DND-41 (cell line): Measurements from ENCODE around the gene TTC16.

Experiments used
- ATAC-seq: fragments of 200-7000 bp; cut with Tn5 transposase; 3 replicates; pipeline ENCODE4 v1.9.1; 2021; ENCODE audit warnings: low read depth; ENCODE audit not compliant: insufficient read depth
- DNase-seq: peaks from one replicate; pipeline ENCODE4 v3.0.0-alpha.2; 2020
- H2AFZ ChIP-seq: 2 replicates; pipeline ENCODE4 v1.6.0; 2012; ENCODE audit warnings: low read depth, low read length
- H3K27ac ChIP-seq: 2 replicates; pipeline ENCODE4 v1.5.1; 2012; ENCODE audit warnings: low read length, inconsistent platforms
- H3K27me3 ChIP-seq: fragments of 200-600 bp; sonication (generic); 2 replicates; pipeline ENCODE4 v1.6.0; 2012; ENCODE audit warnings: low read length, mild to moderate bottlenecking, inconsistent platforms; ENCODE audit not compliant: insufficient read depth, poor library complexity
- H3K36me3 ChIP-seq: 2 replicates; pipeline ENCODE4 v1.5.1; 2012; ENCODE audit warnings: low read length, inconsistent platforms; ENCODE audit not compliant: insufficient read depth
- H3K4me1 ChIP-seq: 2 replicates; pipeline ENCODE4 v1.5.1; 2012; ENCODE audit warnings: mild to moderate bottlenecking, low read length; ENCODE audit not compliant: insufficient read depth
- H3K4me2 ChIP-seq: 2 replicates; pipeline ENCODE4 v1.6.0; 2012; ENCODE audit warnings: mild to moderate bottlenecking, moderate library complexity, low read length, inconsistent platforms; ENCODE audit not compliant: insufficient read depth
- H3K4me3 ChIP-seq, 2 experiments: fragments of 200-600 bp in 1 of 2; shearing (Covaris generic) in 1 of 2; 2 replicates each; pipeline ENCODE4 v1.5.1; 2012 to 2016; ENCODE audit warnings: inconsistent platforms in 2 of 2, low read length in 2 of 2, mild to moderate bottlenecking in 2 of 2, low read depth in 1 of 2, moderate library complexity in 1 of 2
- H3K79me2 ChIP-seq: 2 replicates; pipeline ENCODE4 v1.6.0; 2012; ENCODE audit warnings: low read length, inconsistent platforms; ENCODE audit not compliant: insufficient read depth
- H3K9ac ChIP-seq: 2 replicates; pipeline ENCODE4 v1.6.0; 2012; ENCODE audit warnings: low read depth, mild to moderate bottlenecking, inconsistent platforms, low read length, moderate library complexity
- H3K9me3 ChIP-seq: 2 replicates; pipeline ENCODE4 v1.5.1; 2012; ENCODE audit warnings: low read length, moderate library complexity, mild to moderate bottlenecking, inconsistent platforms; ENCODE audit not compliant: insufficient read depth, severe bottlenecking
- H4K20me1 ChIP-seq: 2 replicates; pipeline ENCODE4 v1.6.0; 2012; ENCODE audit warnings: low read length; ENCODE audit not compliant: insufficient read depth
- EZH2 ChIP-seq: IDR thresholded peaks from 3 replicates; pipeline ENCODE4 v1.6.1; 2012; ENCODE audit warnings: borderline replicate concordance, low read depth, mild to moderate bottlenecking, moderate library complexity, low read length, inconsistent platforms; ENCODE audit not compliant: severe bottlenecking
- TF ChIP-seq, protein P1 (sequence below): IDR thresholded peaks from 2 replicates; pipeline ENCODE4 v1.5.1; 2012; ENCODE audit warnings: borderline replicate concordance, low read length, moderate library complexity, mild to moderate bottlenecking; ENCODE audit not compliant: poor library complexity, severe bottlenecking; ENCODE audit errors: extremely low read depth

The TTC16 gene

DNA sequence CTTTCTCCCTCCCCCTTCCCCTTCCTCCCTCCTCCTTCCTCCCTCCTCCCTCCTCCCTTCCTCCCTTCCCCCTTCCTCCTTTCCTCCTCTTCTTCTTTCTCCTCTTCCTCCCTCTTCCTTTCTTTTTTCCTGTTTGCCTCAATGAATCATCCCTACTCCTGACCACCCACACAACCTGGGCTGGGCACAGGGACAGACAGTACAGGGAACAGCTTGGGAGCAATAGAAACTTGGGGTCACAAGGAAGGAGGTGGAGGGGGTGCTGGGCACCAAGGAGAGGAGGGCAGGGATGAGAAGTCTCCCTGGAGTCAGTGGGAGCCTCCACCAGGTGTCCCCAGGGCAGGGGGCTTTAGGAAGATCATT lies 5.0 kb downstream of the TTC16 start:
- no peaks in the 10 kb centered on the region for H3K27me3 ChIP-seq
- ATAC-seq, result no peak
- peaks cover 29% of the 10 kb centered on the region for H3K4me1 ChIP-seq
- H3K4me3 ChIP-seq, result no peak overlapping the region
- TF ChIP-seq, protein P1, sequence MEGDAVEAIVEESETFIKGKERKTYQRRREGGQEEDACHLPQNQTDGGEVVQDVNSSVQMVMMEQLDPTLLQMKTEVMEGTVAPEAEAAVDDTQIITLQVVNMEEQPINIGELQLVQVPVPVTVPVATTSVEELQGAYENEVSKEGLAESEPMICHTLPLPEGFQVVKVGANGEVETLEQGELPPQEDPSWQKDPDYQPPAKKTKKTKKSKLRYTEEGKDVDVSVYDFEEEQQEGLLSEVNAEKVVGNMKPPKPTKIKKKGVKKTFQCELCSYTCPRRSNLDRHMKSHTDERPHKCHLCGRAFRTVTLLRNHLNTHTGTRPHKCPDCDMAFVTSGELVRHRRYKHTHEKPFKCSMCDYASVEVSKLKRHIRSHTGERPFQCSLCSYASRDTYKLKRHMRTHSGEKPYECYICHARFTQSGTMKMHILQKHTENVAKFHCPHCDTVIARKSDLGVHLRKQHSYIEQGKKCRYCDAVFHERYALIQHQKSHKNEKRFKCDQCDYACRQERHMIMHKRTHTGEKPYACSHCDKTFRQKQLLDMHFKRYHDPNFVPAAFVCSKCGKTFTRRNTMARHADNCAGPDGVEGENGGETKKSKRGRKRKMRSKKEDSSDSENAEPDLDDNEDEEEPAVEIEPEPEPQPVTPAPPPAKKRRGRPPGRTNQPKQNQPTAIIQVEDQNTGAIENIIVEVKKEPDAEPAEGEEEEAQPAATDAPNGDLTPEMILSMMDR, result no peak
- TF ChIP-seq EZH2, result no peak
- no peak overlapping the region for H3K27ac ChIP-seq
- H3K79me2 ChIP-seq, result no peaks in the 10 kb centered on the region
- H3K9me3 ChIP-seq, result no peaks in the 10 kb centered on the region
- H3K36me3 ChIP-seq, result no peaks in the 10 kb centered on the region
- DNase-seq, result no peak
- no peak overlapping the region for H2AFZ ChIP-seq
- H3K4me2 ChIP-seq, result no peak overlapping the region
- H4K20me1 ChIP-seq, result no peaks in the 10 kb centered on the region
- H3K9ac ChIP-seq, result no peak overlapping the region

DNA sequence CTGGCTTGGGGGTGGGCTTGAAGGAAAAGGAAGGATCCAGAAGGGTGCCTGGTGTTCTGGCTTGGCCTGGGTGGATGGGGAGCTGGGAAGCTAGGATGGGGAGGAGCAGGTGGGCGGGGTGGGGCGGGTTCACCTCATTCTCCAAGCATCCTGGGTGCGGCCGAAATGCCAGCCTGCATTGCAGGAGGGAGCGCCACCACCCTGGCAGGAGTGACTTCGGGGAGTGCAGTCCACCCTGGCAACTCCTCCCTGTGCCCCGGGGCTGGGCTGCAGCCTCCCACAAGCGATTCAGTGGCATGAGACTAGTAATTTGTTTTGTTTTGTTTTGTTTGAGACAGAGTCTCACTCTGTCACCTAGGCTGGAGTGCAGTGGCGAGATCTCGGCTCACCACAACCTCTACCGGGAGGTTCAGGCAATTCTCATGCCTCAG lies 5.5 kb downstream of the TTC16 start:
- Histone ChIP-seq H4K20me1 (no peaks in the 10 kb centered on the region), H2AFZ (no peak overlapping the region), H3K79me2 (no peaks in the 10 kb centered on the region), H3K4me1 (peaks cover 24% of the 10 kb centered on the region), H3K27ac (no peak overlapping the region), H3K36me3 (no peaks in the 10 kb centered on the region), H3K9ac (no peak overlapping the region), H3K4me3 (no peak overlapping the region), H3K4me2 (no peak overlapping the region), H3K9me3 (no peaks in the 10 kb centered on the region), H3K27me3 (no peaks in the 10 kb centered on the region)
- TF ChIP-seq, protein P1, result no peak
- TF ChIP-seq EZH2, result no peak
- ATAC-seq, result no peak
- DNase-seq, result no peak

DNA sequence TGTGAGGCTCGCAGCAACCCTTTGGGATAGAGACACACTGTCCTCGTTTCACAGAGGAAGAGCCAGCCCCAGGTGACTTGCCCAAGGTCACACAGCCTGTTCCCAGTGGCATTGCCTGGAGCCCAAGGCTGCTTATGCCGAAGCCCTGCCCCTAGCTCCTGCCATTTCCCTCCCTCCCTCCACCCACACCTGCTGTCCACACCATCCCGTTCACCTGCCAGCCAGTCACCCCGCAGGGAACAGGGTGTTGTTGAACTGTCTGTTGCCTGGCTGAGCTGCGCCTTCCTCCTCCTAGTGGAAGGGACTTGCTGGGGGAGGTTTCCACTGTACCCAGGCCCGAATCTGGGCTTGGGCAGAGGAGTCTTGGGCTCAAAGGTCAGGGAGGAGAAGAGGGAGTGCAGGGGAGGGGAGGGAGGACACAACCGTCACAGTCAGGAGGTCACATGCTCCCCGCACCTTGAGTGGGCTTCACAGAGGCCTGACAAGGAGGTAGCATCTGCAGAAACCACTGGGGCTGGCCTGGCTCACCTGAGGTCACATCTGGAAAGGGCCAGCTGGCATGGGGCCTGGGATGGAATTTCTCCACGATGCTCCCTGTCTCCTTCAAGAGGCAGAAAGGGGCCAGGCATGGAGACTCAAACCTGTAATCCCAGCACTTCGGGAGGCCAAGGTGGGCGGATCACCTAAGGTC lies 6.3 kb downstream of the TTC16 start:
- no peak overlapping the region for H3K4me2 ChIP-seq
- H3K36me3 ChIP-seq, result no peaks in the 10 kb centered on the region
- H3K79me2 ChIP-seq, result no peaks in the 10 kb centered on the region
- H2AFZ ChIP-seq, result no peak overlapping the region
- no peak for DNase-seq
- no peak for ATAC-seq
- no peaks in the 10 kb centered on the region for H3K9me3 ChIP-seq
- no peak overlapping the region for H3K9ac ChIP-seq
- H3K4me1 ChIP-seq, result peaks cover 22% of the 10 kb centered on the region
- no peaks in the 10 kb centered on the region for H4K20me1 ChIP-seq
- H3K4me3 ChIP-seq, result no peak overlapping the region
- no peak for TF ChIP-seq EZH2
- TF ChIP-seq, protein P1, result no peak
- no peaks in the 10 kb centered on the region for H3K27me3 ChIP-seq
- H3K27ac ChIP-seq, result no peak overlapping the region

DNA sequence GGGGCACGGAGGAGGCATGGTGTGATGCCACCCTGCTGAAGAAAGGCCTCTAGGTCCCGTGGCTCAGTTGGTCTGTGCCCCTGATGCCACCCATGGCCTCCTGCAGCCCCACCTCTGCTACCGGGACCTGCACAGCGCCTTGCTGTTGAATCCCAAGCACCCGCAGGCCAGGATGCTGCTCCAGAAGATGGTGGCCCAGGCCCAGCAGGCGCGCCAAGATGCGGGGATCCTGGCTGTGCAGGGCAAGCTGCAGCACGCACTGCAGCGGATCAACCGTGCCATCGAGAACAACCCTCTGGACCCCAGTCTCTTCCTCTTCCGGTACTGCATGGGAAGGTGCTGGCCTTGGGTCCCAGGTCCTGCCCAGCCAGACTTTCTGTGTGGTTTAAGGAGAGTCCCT lies 7.1 kb downstream of the TTC16 start:
- Histone ChIP-seq H3K9me3 (no peaks in the 10 kb centered on the region), H3K4me3 (no peak overlapping the region), H3K9ac (no peak overlapping the region), H2AFZ (no peak overlapping the region), H4K20me1 (no peaks in the 10 kb centered on the region), H3K4me1 (peaks cover 22% of the 10 kb centered on the region), H3K27ac (no peak overlapping the region), H3K4me2 (no peak overlapping the region), H3K27me3 (no peaks in the 10 kb centered on the region), H3K79me2 (no peaks in the 10 kb centered on the region), H3K36me3 (no peaks in the 10 kb centered on the region)
- TF ChIP-seq, protein P1, result no peak
- TF ChIP-seq EZH2, result no peak
- ATAC-seq (no peak), DNase-seq (no peak)
